Stomach (tissue), 9 donors: ENCODE results near the gene PCNX1. TPM values are rescaled to one million over a fixed set of nuclear protein-coding genes. Genes with fewer than 3 reads are reported as not detected.
"Not testable (repeated sequence)": the region's sequence is repeated elsewhere in the genome, so short reads cannot be mapped to it uniquely, and the experiment has no call there.

Experiments
- DNase-seq, 2 donors: peaks; one replicate each; pipeline versions ENCODE4 v3.0.0 to v3.0.0-alpha.2; 2013 to 2019
- H3K27ac ChIP-seq, 5 donors: fragments of 200-600 bp in 4 of 5; sonication (generic) in 4 of 5; one replicate each; pipeline ENCODE4 v1.5.1; 2013 to 2019; ENCODE audit warnings: mild to moderate bottlenecking in 1 of 5, moderate library complexity in 1 of 5
- H3K27me3 ChIP-seq, 3 donors: fragments of 200-600 bp; sonication (generic); one replicate each; pipeline ENCODE4 v1.5.1; 2017 to 2019; ENCODE audit warnings: mixed run types in 1 of 3
- H3K36me3 ChIP-seq, 4 donors: fragments of 200-600 bp; sonication (generic); 1 replicate in 3 of 4; 2 replicates in 1 of 4; pipeline ENCODE4 v1.5.1; 2016 to 2019
- H3K4me1 ChIP-seq, 4 donors: fragments of 200-600 bp; sonication (generic); one replicate each; pipeline ENCODE4 v1.5.1; 2016 to 2019
- H3K4me3 ChIP-seq, 4 donors: fragments of 200-600 bp; sonication (generic) in 3 of 4; one replicate each; pipeline ENCODE4 v1.5.1; 2016 to 2019; ENCODE audit warnings: mild to moderate bottlenecking in 1 of 4
- H3K9me3 ChIP-seq, 4 donors: fragments of 200-600 bp; sonication (generic); one replicate each; pipeline ENCODE4 v1.5.1; 2016 to 2019
- CTCF ChIP-seq, 7 experiments: fragments of 450-650 bp in 4 of 7; fragments of 200-600 bp in 3 of 7; sonication (generic) in 3 of 7; IDR thresholded peaks; one replicate each; pipeline ENCODE4 v1.5.1; 2016 to 2019; ENCODE audit warnings: antibody characterized with exemption in 7 of 7, control low read depth in 2 of 7, mild to moderate bottlenecking in 1 of 7
- EP300 ChIP-seq: sonication (generic); formaldehyde crosslinking; IDR thresholded peaks from one replicate; pipeline ENCODE4 v1.6.1; 2017; ENCODE audit warnings: antibody characterized with exemption
- POLR2A ChIP-seq, 4 donors: fragments of 450-650 bp; IDR thresholded peaks; one replicate each; pipeline ENCODE4 v1.6.1; 2016; ENCODE audit warnings: antibody characterized with exemption in 4 of 4, control low read depth in 2 of 4, mild to moderate bottlenecking in 1 of 4, moderate library complexity in 1 of 4
- POLR2AphosphoS5 ChIP-seq, 3 donors: sonication (generic); formaldehyde crosslinking; IDR thresholded peaks; one replicate each; pipeline ENCODE4 v1.6.1; 2016; ENCODE audit warnings: antibody characterized with exemption in 3 of 3
- WGBS, 5 donors: extraction: QIAGEN DNeasy Blood & Tissue Kit in 3 of 5; methylation state at CpG; one replicate each; pipeline versions ENCODE4 v1.1.5 to v1.1.7; 2013 to 2018; 5-methylcytosine and 5-hydroxymethylcytosine counted together
- intact Hi-C: fragments of 100-400 bp; cut with DNase I; formaldehyde crosslinking; loops from one replicate; pipeline ENCODE4 v1.15.1; 2023; ENCODE audit warnings: low total_unique reads
- polyA plus RNA-seq, 3 donors: library from polyadenylated mRNA; stranded (reverse); fragments of 200-250 nt; gene quantifications; one replicate each; pipeline ENCODE4 v1.2.3, GENCODE V29; 2013
- total RNA-seq, 5 donors: library from RNA; depleted of rRNA; stranded (reverse); fragments of >200 nt; gene quantifications; one replicate each; pipeline versions ENCODE4 v1.1.0 to v1.2.3, GENCODE V29; 2014 to 2016
- donor health status: healthy with polysubstance abuse.
- donor health status: Bipolar disorder and iron deficiency.
- donor health status: healthy.

The PCNX1 gene
- total and polyA plus RNA-seq, 8 donors = 2.3 to 198 (median 43.6) TPM

- no peak overlapping the region for H3K4me3 ChIP-seq
- H3K36me3 ChIP-seq = peaks cover 0 to 41% (median 26%) of the 10 kb centered on the region in 4 donors
- H3K27ac ChIP-seq = no peak overlapping the region
- no peaks in the 10 kb centered on the region for H3K27me3 ChIP-seq
- no peak for DNase-seq
- peaks cover 0 to 3% (median 0%) of the 10 kb centered on the region in 4 donors for H3K4me1 ChIP-seq
- H3K9me3 ChIP-seq = no peaks in the 10 kb centered on the region
- intact Hi-C loops = no loop called here
- WGBS, 5 donors = 73 to 85% (median 79%) methylated on average over 1 of the region's 1 CpG
- no peak for TF ChIP-seq POLR2A (IDR thresholded peaks at IDR 0.05)
- TF ChIP-seq CTCF (IDR thresholded peaks at IDR 0.05) = no peak
- TF ChIP-seq POLR2AphosphoS5 (IDR thresholded peaks at IDR 0.05) = no peak
- TF ChIP-seq EP300 = no peak
These were observed 104.2 kb downstream of the PCNX1 start for GRCh38 chr14:71011479-71011878.

GRCh38 chr14:71012888-71013287 lies 105.6 kb downstream of the PCNX1 start:
- no peak overlapping the region for H3K4me3 ChIP-seq
- DNase-seq = no peak
- H3K27ac ChIP-seq = no peak overlapping the region
- H3K27me3 ChIP-seq = no peaks in the 10 kb centered on the region
- 38 to 70% (median 50%) methylated on average over 4 of the region's 4 CpGs for WGBS, 5 donors
- intact Hi-C loops = no loop called here
- peaks cover 0 to 3% (median 0%) of the 10 kb centered on the region in 4 donors for H3K4me1 ChIP-seq
- TF ChIP-seq CTCF (IDR thresholded peaks at IDR 0.05) = no peak
- TF ChIP-seq EP300 = no peak
- no peak for TF ChIP-seq POLR2A (IDR thresholded peaks at IDR 0.05)
- TF ChIP-seq POLR2AphosphoS5 (IDR thresholded peaks at IDR 0.05) = no peak
- H3K9me3 ChIP-seq = no peaks in the 10 kb centered on the region
- peaks cover 0 to 45% (median 26%) of the 10 kb centered on the region in 4 donors for H3K36me3 ChIP-seq

- WGBS, 5 donors = 30 to 73% (median 43%) methylated on average over 1 of the region's 1 CpG
- intact Hi-C loops = no loop called here
These were observed 106.4 kb downstream of the PCNX1 start for GRCh38 chr14:71013551-71014192.

GRCh38 chr14:71019917-71020316 lies 112.7 kb downstream of the PCNX1 start:
- DNase-seq, H3K27me3 ChIP-seq, H3K9me3 ChIP-seq, H3K4me3 ChIP-seq, intact Hi-C loops, H3K27ac ChIP-seq, H3K4me1 ChIP-seq: not testable (repeated sequence)
- 93 to 98% (median 98%) methylated on average over 2 to 3 of the region's 3 CpGs for WGBS, 5 donors
- H3K36me3 ChIP-seq = peaks cover 16 to 60% (median 48%) of the 10 kb centered on the region in 4 donors

More at GRCh38 chr14:71013551-71014192, 106.4 kb downstream of the PCNX1 start:
- Histone ChIP-seq H3K9me3 (no peaks in the 10 kb centered on the region), H3K4me1 (peaks cover 0 to 3% (median 0%) of the 10 kb centered on the region in 4 donors), H3K27ac (no peak overlapping the region), H3K36me3 (peaks cover 0 to 45% (median 28%) of the 10 kb centered on the region in 4 donors), H3K4me3 (no peak overlapping the region), H3K27me3 (no peaks in the 10 kb centered on the region)
- no peak for DNase-seq
- no peak for TF ChIP-seq CTCF (IDR thresholded peaks at IDR 0.05)
- no peak for TF ChIP-seq POLR2AphosphoS5 (IDR thresholded peaks at IDR 0.05)
- no peak for TF ChIP-seq EP300
- TF ChIP-seq POLR2A (IDR thresholded peaks at IDR 0.05) = no peak

GRCh38 chr14:71021347-71022011 lies 114.2 kb downstream of the PCNX1 start:
- H3K4me3 ChIP-seq = no peak overlapping the region
- peaks cover 0 to 5% (median 0%) of the 10 kb centered on the region in 4 donors for H3K9me3 ChIP-seq
- intact Hi-C loops = no loop called here
- H3K27me3 ChIP-seq = no peaks in the 10 kb centered on the region
- TF ChIP-seq EP300 (no peak), POLR2AphosphoS5 (IDR thresholded peaks at IDR 0.05) (no peak), POLR2A (IDR thresholded peaks at IDR 0.05) (no peak), CTCF (IDR thresholded peaks at IDR 0.05) (no peak)
- no peak overlapping the region for H3K27ac ChIP-seq
- WGBS, 5 donors = 68 to 80% (median 73%) methylated on average over 1 of the region's 1 CpG
- DNase-seq = no peak
- peaks cover 16 to 62% (median 50%) of the 10 kb centered on the region in 4 donors for H3K36me3 ChIP-seq
- no peaks in the 10 kb centered on the region for H3K4me1 ChIP-seq
